Peyer's patch (tissue), 4 donors: Measurements from ENCODE around the gene TFAM. TPM values are rescaled to one million over a fixed set of nuclear protein-coding genes. Genes with fewer than 3 reads are reported as not detected.

Experiments used
- DNase-seq, 3 donors: peaks; one replicate each; pipeline ENCODE4 v3.0.0-alpha.2; 2017 to 2019
- H3K27ac ChIP-seq, 4 donors: fragments of 200-600 bp; sonication (generic); one replicate each; pipeline ENCODE4 v1.5.1; 2016 to 2019
- H3K27me3 ChIP-seq, 2 donors: fragments of 200-600 bp; sonication (generic); one replicate each; pipeline ENCODE4 v1.5.1; 2019
- H3K36me3 ChIP-seq, 3 donors: fragments of 200-600 bp; sonication (generic); one replicate each; pipeline ENCODE4 v1.5.1; 2016 to 2019
- H3K4me1 ChIP-seq, 4 donors: fragments of 200-600 bp; sonication (generic); one replicate each; pipeline ENCODE4 v1.5.1; 2016 to 2019
- H3K4me3 ChIP-seq, 4 donors: fragments of 200-600 bp; sonication (generic); 1 replicate in 3 of 4; 2 replicates in 1 of 4; pipeline ENCODE4 v1.5.1; 2016 to 2019; ENCODE audit warnings: mild to moderate bottlenecking in 1 of 4
- H3K9me3 ChIP-seq, 4 donors: fragments of 200-600 bp; sonication (generic); one replicate each; pipeline ENCODE4 v1.5.1; 2016 to 2019; ENCODE audit warnings: mild to moderate bottlenecking in 1 of 4
- CTCF ChIP-seq, 6 experiments: fragments of 450-650 bp in 4 of 6; fragments of 200-600 bp in 2 of 6; sonication (generic) in 1 of 6; IDR thresholded peaks; one replicate each; pipeline ENCODE4 v1.5.1; 2017 to 2019; ENCODE audit warnings: antibody characterized with exemption in 6 of 6, mild to moderate bottlenecking in 3 of 6, moderate library complexity in 1 of 6
- POLR2A ChIP-seq, 2 donors: fragments of 450-650 bp; IDR thresholded peaks; one replicate each; pipeline ENCODE4 v1.5.1; 2017; ENCODE audit warnings: antibody characterized with exemption in 2 of 2, mild to moderate bottlenecking in 2 of 2, moderate library complexity in 2 of 2
- total RNA-seq, 4 donors: library from RNA; depleted of rRNA; stranded (reverse); fragments of >200 nt; gene quantifications; one replicate each; pipeline ENCODE4 v1.1.0, GENCODE V29; 2016

Gene TFAM
- total RNA-seq, 4 donors from 2014 or later: 12.8 to 17.0 (median 15.2) TPM

- TF ChIP-seq CTCF (IDR thresholded peaks at IDR 0.05): no peak
- TF ChIP-seq POLR2A (IDR thresholded peaks at IDR 0.05): no peak
- Histone ChIP-seq H3K27me3 (no peaks in the 10 kb centered on the region), H3K27ac (no peak overlapping the region), H3K4me1 (no peaks in the 10 kb centered on the region), H3K4me3 (no peak overlapping the region), H3K36me3 (peaks cover 0 to 3% (median 0%) of the 10 kb centered on the region in 3 donors), H3K9me3 (no peaks in the 10 kb centered on the region)
- no peak for DNase-seq
Measured at GRCh38 chr10:58373442-58373827, 11.8 kb upstream of the TFAM start.

GRCh38 chr10:58382489-58382995 lies 2.7 kb upstream of the TFAM start:
- H3K4me3 ChIP-seq: no peak overlapping the region
- H3K9me3 ChIP-seq: no peaks in the 10 kb centered on the region
- no peak for TF ChIP-seq CTCF (IDR thresholded peaks at IDR 0.05)
- TF ChIP-seq POLR2A (IDR thresholded peaks at IDR 0.05): no peak
- no peak overlapping the region for H3K27ac ChIP-seq
- H3K27me3 ChIP-seq: no peaks in the 10 kb centered on the region
- no peak for DNase-seq
- H3K36me3 ChIP-seq: peaks cover 0 to 3% (median 0%) of the 10 kb centered on the region in 3 donors
- peaks cover 0 to 22% (median 2%) of the 10 kb centered on the region in 4 donors for H3K4me1 ChIP-seq

- peak overlapping the region; percentile 83 to 92 (median 88) for H3K27ac ChIP-seq
- H3K4me3 ChIP-seq: peak overlapping the region; percentile 66 to 94 (median 70)
- no peak for DNase-seq
Measured at GRCh38 chr10:58384095-58384494, 1.1 kb upstream of the TFAM start.

GRCh38 chr10:58384544-58384998 lies 639 bp upstream of the TFAM start:
- TF ChIP-seq POLR2A (IDR thresholded peaks at IDR 0.05) (no peak), CTCF (IDR thresholded peaks at IDR 0.05) (no peak)
- H3K27ac ChIP-seq: peak overlapping the region; percentile 83 to 92 (median 88)
- H3K4me3 ChIP-seq: peak overlapping the region; percentile 66 to 94 (median 70)
- no peak for DNase-seq
- H3K9me3 ChIP-seq: no peaks in the 10 kb centered on the region
- peaks cover 0 to 22% (median 2%) of the 10 kb centered on the region in 4 donors for H3K4me1 ChIP-seq
- H3K36me3 ChIP-seq: peaks cover 0 to 19% (median 0%) of the 10 kb centered on the region in 3 donors
- H3K27me3 ChIP-seq: no peaks in the 10 kb centered on the region

More at GRCh38 chr10:58384095-58384494, 1.1 kb upstream of the TFAM start:
- Histone ChIP-seq H3K4me1 (peaks cover 0 to 22% (median 2%) of the 10 kb centered on the region in 4 donors), H3K9me3 (no peaks in the 10 kb centered on the region), H3K36me3 (peaks cover 0 to 14% (median 0%) of the 10 kb centered on the region in 3 donors), H3K27me3 (no peaks in the 10 kb centered on the region)
- TF ChIP-seq POLR2A (IDR thresholded peaks at IDR 0.05) (no peak), CTCF (IDR thresholded peaks at IDR 0.05) (no peak)

GRCh38 chr10:58385784-58386112 lies 538 bp downstream of the TFAM start:
- peak; percentile 22 to 59 (median 53) for DNase-seq
- no peak for TF ChIP-seq POLR2A (IDR thresholded peaks at IDR 0.05)
- no peak for TF ChIP-seq CTCF (IDR thresholded peaks at IDR 0.05)
- peak overlapping the region; percentile 83 to 92 (median 88) for H3K27ac ChIP-seq
- H3K9me3 ChIP-seq: no peaks in the 10 kb centered on the region
- H3K4me3 ChIP-seq: peak overlapping the region; percentile 66 to 94 (median 70)
- H3K4me1 ChIP-seq: peaks cover 0 to 22% (median 2%) of the 10 kb centered on the region in 4 donors
- H3K36me3 ChIP-seq: peaks cover 0 to 24% (median 0%) of the 10 kb centered on the region in 3 donors
- H3K27me3 ChIP-seq: no peaks in the 10 kb centered on the region
